Endothelial cell of umbilical vein (primary cell): ENCODE data around the gene FAM118B. TPM values are rescaled to one million over a fixed set of nuclear protein-coding genes. Genes with fewer than 3 reads are reported as not detected.

Experiments
- BruUV-seq: library from RNA; stranded (reverse); fragments of 400-500 nt; replicated peaks from 2 replicates; lab custom pipeline; 2021; lab: Mats Ljungman, UMichigan
- CTCF ChIA-PET: fragments of 300-600, 350-600 bp; sonication (Branson Sonifier 250); formaldehyde crosslinking; loops from one replicate; lab custom pipeline; 2021; ENCODE audit warnings: antibody characterized with exemption, inconsistent platforms; lab: Charles Lee
- POLR2A ChIA-PET: fragments of 300-600, 350-600 bp; sonication (Branson Sonifier 250); formaldehyde crosslinking; loops from one replicate; lab custom pipeline; 2021; ENCODE audit warnings: antibody characterized with exemption, inconsistent platforms; lab: Charles Lee
- DNase-seq: peaks from one replicate; pipeline ENCODE4 v3.0.0-alpha.2; 2011; ENCODE audit warnings: low read depth, low spot score
- FAIRE-seq: peaks from 2 replicates; lab custom pipeline; 2011; peaks lifted over from hg19 to GRCh38; lab: Jason Lieb, UNC
- H2AFZ ChIP-seq: 2 replicates; pipeline ENCODE4 v1.6.0; 2012; ENCODE audit warnings: low read depth, low read length, control low read depth, inconsistent platforms
- H3K27ac ChIP-seq: 2 replicates; pipeline ENCODE4 v1.5.1; 2011; ENCODE audit warnings: low read depth, mild to moderate bottlenecking, control low read depth, low read length, moderate library complexity; ENCODE audit not compliant: insufficient read depth
- H3K27me3 ChIP-seq, 2 experiments: 2 replicates each; pipeline versions ENCODE4 v1.6.0 to v1.6.1; 2011; ENCODE audit warnings: low read length in 2 of 2, mixed read lengths in 1 of 2; ENCODE audit not compliant: control insufficient read depth in 2 of 2, insufficient read depth in 2 of 2
- H3K36me3 ChIP-seq, 2 experiments: 2 replicates in 1 of 2; 3 replicates in 1 of 2; pipeline ENCODE4 v1.5.1; 2011; ENCODE audit warnings: low read length in 2 of 2, mild to moderate bottlenecking in 1 of 2, moderate library complexity in 1 of 2; ENCODE audit not compliant: control insufficient read depth in 2 of 2, insufficient read depth in 2 of 2; ENCODE audit errors: extremely low read depth in 1 of 2
- H3K4me1 ChIP-seq: 3 replicates; pipeline ENCODE4 v1.5.1; 2011; ENCODE audit warnings: mild to moderate bottlenecking, low read length; ENCODE audit not compliant: control insufficient read depth, insufficient read depth; ENCODE audit errors: extremely low read depth
- H3K4me2 ChIP-seq: 2 replicates; pipeline ENCODE4 v1.6.1; 2011; ENCODE audit warnings: low read length, control low read depth, mixed read lengths; ENCODE audit not compliant: insufficient read depth
- H3K4me3 ChIP-seq, 3 experiments: fragments of 200-600 bp in 1 of 3; sonication (generic), shearing (Covaris generic) in 1 of 3; replicated peaks in 1 of 3; 2 replicates each; pipeline ENCODE4 v1.5.1; 2011 to 2016; ENCODE audit warnings: control low read depth in 3 of 3, low read length in 3 of 3, mild to moderate bottlenecking in 2 of 3, inconsistent platforms in 1 of 3, low read depth in 1 of 3, moderate library complexity in 1 of 3; ENCODE audit not compliant: insufficient read depth in 1 of 3
- H3K79me2 ChIP-seq: 2 replicates; pipeline ENCODE4 v1.6.0; 2012; ENCODE audit warnings: low read length, inconsistent platforms; ENCODE audit not compliant: control insufficient read depth, insufficient read depth
- H3K9ac ChIP-seq: replicated peaks from 2 replicates; pipeline ENCODE3; 2011; ENCODE audit warnings: low read length, control low read depth; ENCODE audit not compliant: insufficient read depth; ENCODE audit errors: extremely low read depth
- H3K9me1 ChIP-seq: replicated peaks from 3 replicates; pipeline ENCODE4 v1.6.0; 2011; ENCODE audit warnings: mild to moderate bottlenecking, low read length; ENCODE audit not compliant: control insufficient read depth, insufficient read depth; ENCODE audit errors: extremely low read depth
- H3K9me3 ChIP-seq: replicated peaks from 2 replicates; pipeline ENCODE4 v1.5.1; 2012; ENCODE audit warnings: low read length, inconsistent platforms; ENCODE audit not compliant: control insufficient read depth, insufficient read depth
- H4K20me1 ChIP-seq: replicated peaks from 2 replicates; pipeline ENCODE3; 2011; ENCODE audit warnings: mild to moderate bottlenecking, low read length; ENCODE audit not compliant: control insufficient read depth, insufficient read depth; ENCODE audit errors: extremely low read depth
- CTCF ChIP-seq, 2 donors: IDR thresholded peaks; 1 replicate in 1 of 2; 2 replicates in 1 of 2; pipeline ENCODE4 v1.5.1; 2011; ENCODE audit warnings: low read length in 2 of 2, mild to moderate bottlenecking in 2 of 2, moderate library complexity in 2 of 2, control low read depth in 1 of 2, inconsistent platforms in 1 of 2, low read depth in 1 of 2; ENCODE audit not compliant: insufficient read depth in 1 of 2; ENCODE audit errors: extremely low read depth in 1 of 2
- EZH2 ChIP-seq: IDR thresholded peaks from 2 replicates; pipeline ENCODE4 v1.6.1; 2012; ENCODE audit warnings: borderline replicate concordance, low read depth, mild to moderate bottlenecking, moderate library complexity, low read length, inconsistent platforms; ENCODE audit not compliant: severe bottlenecking
- FOS ChIP-seq: IDR thresholded peaks from 2 replicates; pipeline ENCODE4 v1.6.1; 2011; ENCODE audit warnings: mild to moderate bottlenecking, low read length, moderate library complexity, borderline replicate concordance; ENCODE audit not compliant: insufficient read depth
- GATA2 ChIP-seq: IDR thresholded peaks from 2 replicates; pipeline ENCODE4 v1.7.0; 2011; ENCODE audit warnings: low read depth, mild to moderate bottlenecking, moderate library complexity, mixed read lengths, low read length; ENCODE audit not compliant: insufficient read length, insufficient read depth
- JUN ChIP-seq: IDR thresholded peaks from 2 replicates; pipeline ENCODE4 v1.6.1; 2011; ENCODE audit warnings: borderline replicate concordance, low read depth; ENCODE audit not compliant: insufficient read length, insufficient read depth
- MYC ChIP-seq: IDR thresholded peaks from one replicate; pipeline ENCODE4 v1.6.1; 2011; ENCODE audit warnings: mild to moderate bottlenecking, low read depth, low read length
- POLR2A ChIP-seq: IDR thresholded peaks from 2 replicates; pipeline ENCODE4 v1.6.1; 2012; ENCODE audit warnings: low read depth, mild to moderate bottlenecking, control low read depth, low read length
- POLR2AphosphoS5 ChIP-seq: IDR thresholded peaks from 2 replicates; pipeline ENCODE4 v1.6.1; 2012; ENCODE audit warnings: low read depth, mild to moderate bottlenecking, control low read depth, low read length, moderate library complexity; ENCODE audit not compliant: insufficient read depth
- dilution Hi-C: fragments of 300-500 bp; cut with MboI; formaldehyde crosslinking; loops from one replicate; pipeline ENCODE4 v1.15.0; 2019; ENCODE audit warnings: low sequenced_read_pairs; ENCODE audit not compliant: extremely low pct_ligation_motif_present
- intact Hi-C: fragments of 100-400 bp; cut with micrococcal nuclease; formaldehyde crosslinking; loops from one replicate; pipeline ENCODE4 v1.10.0; 2022
- polyA plus RNA-seq, 4 experiments: library from polyadenylated mRNA; depleted of rRNA in 3 of 4; stranded (reverse) in 3 of 4; unstranded in 1 of 4; fragments of >200 nt; gene quantifications; 2 replicates each; pipeline versions ENCODE4 v1.2.1 to v1.2.3, GENCODE V29; 2011 to 2012; ENCODE audit warnings: missing spikeins in 1 of 4
- total RNA-seq: library from RNA; stranded (reverse); gene quantifications from 2 replicates; pipeline ENCODE4 v1.2.3, GENCODE V29; 2021
- TF ChIP-seq, protein P1 (sequence below): IDR thresholded peaks from 2 replicates; pipeline ENCODE4 v1.6.1; 2011; ENCODE audit not compliant: insufficient read depth, insufficient read length

FAM118B gene
- total and polyA plus RNA-seq, 2 donors (not counting 3 experiments of a cell fraction or from before 2014, with no cell fraction given) = 26.6 to 35.8 TPM

DNA sequence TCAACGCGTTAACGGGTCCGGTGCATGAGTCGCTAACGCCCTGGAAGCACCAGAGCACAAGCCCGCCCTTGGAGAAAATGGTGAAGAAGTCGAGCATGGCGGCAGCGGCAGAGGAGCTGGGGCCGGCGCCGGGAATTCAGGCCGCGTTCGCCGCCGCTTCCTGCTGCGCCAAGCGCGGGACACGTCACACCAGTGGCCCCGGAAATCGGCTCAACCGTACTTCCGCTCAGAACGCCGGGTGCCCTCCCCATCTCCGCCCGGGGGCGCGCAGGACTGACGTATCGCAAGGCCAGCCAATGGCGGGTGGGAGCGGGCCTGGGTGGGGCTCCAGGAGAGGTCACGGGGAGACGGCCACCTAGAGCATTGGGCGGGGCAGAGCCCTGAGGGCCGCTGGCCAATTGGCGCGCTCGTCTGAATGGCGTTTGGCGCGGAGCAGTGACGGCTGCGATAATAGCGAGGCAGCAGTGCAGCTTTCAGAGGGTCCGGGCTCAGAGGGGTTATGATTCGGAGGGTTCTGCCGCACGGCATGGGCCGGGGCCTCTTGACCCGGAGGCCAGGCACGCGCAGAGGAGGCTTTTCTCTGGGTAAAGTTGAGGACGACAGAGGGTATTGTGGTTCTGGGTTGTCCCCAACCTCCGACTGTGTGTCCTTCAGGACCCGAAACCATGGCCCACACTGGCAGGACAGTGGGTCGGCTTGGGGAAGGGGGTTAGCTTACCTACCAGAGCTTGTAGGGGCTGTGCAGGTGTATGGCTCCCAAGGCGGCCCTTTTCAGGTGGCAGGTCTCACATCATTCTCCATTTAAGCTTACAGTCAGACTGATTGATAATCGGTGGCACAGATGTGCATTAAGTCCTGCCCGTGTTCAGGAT lies 57.4 kb downstream of the FAM118B start, which contains the start of the genes FOXRED1 and SRPRA:
FOXRED1 (plus strand) TSS at position 447 of the 872 bp plus-strand sequence; CDS start at position 500, 53 bp downstream.
SRPRA (minus strand) TSS at position 188 of the 872 bp plus-strand sequence; CDS start at position 97, 91 bp downstream.
- peak; percentile 99 for FAIRE-seq
- dilution Hi-C loops = no loop called here

GRCh38 chr11:126277322-126277721 lies 65.7 kb downstream of the FAM118B start:
- dilution Hi-C loops = no loop called here
- H3K36me3 ChIP-seq = peaks cover 3 to 16% of the 10 kb centered on the region in 2 experiments
- no peak overlapping the region for H2AFZ ChIP-seq
- intact Hi-C loops = no loop called here
- H3K27me3 ChIP-seq = no peaks in the 10 kb centered on the region
- ChIA-PET POLR2A (no interaction called here), CTCF (no interaction called here)
- H3K9me1 ChIP-seq = no peaks in the 10 kb centered on the region
- no peaks in the 10 kb centered on the region for H4K20me1 ChIP-seq
- no peak overlapping the region for H3K4me3 ChIP-seq
- DNase-seq (no peak), FAIRE-seq (no peak)
- no peaks in the 10 kb centered on the region for H3K79me2 ChIP-seq
- H3K4me1 ChIP-seq = peaks cover 4% of the 10 kb centered on the region
- TF ChIP-seq CTCF (IDR thresholded peaks at IDR 0.05; ENCODE audit: extremely low read depth in 1 of 2, insufficient read depth in 1 of 2, low read depth in 1 of 2, low read length in 2 of 2) (no peak), JUN (no peak), EZH2 (no peak), POLR2A (no peak), MYC (no peak), FOS (no peak), POLR2AphosphoS5 (no peak), GATA2 (no peak)
- TF ChIP-seq, protein P1, sequence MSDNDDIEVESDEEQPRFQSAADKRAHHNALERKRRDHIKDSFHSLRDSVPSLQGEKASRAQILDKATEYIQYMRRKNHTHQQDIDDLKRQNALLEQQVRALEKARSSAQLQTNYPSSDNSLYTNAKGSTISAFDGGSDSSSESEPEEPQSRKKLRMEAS = no peak
- no peak overlapping the region for H3K4me2 ChIP-seq
- H3K9me3 ChIP-seq = no peaks in the 10 kb centered on the region
- no peak overlapping the region for H3K27ac ChIP-seq
- H3K9ac ChIP-seq = no peak overlapping the region
- no TSS peak for BruUV-seq

More for the DNA sequence above, 57.4 kb downstream of the FAM118B start, which contains the start of the genes FOXRED1 and SRPRA:
- H3K9me1 ChIP-seq = no peaks in the 10 kb centered on the region
- H4K20me1 ChIP-seq = no peaks in the 10 kb centered on the region
- ChIA-PET CTCF (interaction anchor here (0.7 to 1.4 kb wide), 3 partner anchors 37 to 212 kb away, joined by 3 to 4 read pairs (median 4); no protein-coding TSS in a partner anchor), POLR2A (interaction anchor here (0.6 to 0.9 kb wide), 2 partner anchors 35 to 702 kb away, joined by 4 read pairs; partner anchors contain the start of gene DCPS)
- H3K27me3 ChIP-seq = no peaks in the 10 kb centered on the region
- TF ChIP-seq, protein P1 = peak; percentile 3
- TF ChIP-seq GATA2 (no peak), POLR2AphosphoS5 (peak; percentile 99), MYC (peak; percentile 0), POLR2A (peak; percentile 92), FOS (no peak)
- H3K36me3 ChIP-seq = peaks cover 29 to 31% of the 10 kb centered on the region in 2 experiments
- peak; percentile 99 for DNase-seq
- peak within 1 kb of the TSS; percentile 91 for H3K9ac ChIP-seq
- no peaks in the 10 kb centered on the region for H3K9me3 ChIP-seq
- peak within 1 kb of the TSS; percentile 82 for H3K27ac ChIP-seq
- H2AFZ ChIP-seq = peak within 1 kb of the TSS; percentile 68
- peak within 1 kb of the TSS; percentile 95 for H3K4me2 ChIP-seq
- intact Hi-C loops = loop anchor here (1.0 to 10.0 kb wide), 5 partner anchors 13 to 344 kb away; partner anchors contain the start of genes CDON, DCPS, FAM118B and RPUSD4
- peak within 1 kb of the TSS; percentile 81 to 92 (median 87) for H3K4me3 ChIP-seq
- BruUV-seq = TSS peak; percentile 83
- H3K4me1 ChIP-seq = peaks cover 12% of the 10 kb centered on the region
- peaks cover 22% of the 10 kb centered on the region for H3K79me2 ChIP-seq
